Naive B cell (primary cell): ENCODE data around the gene KRTAP5-3. TPM values are rescaled to one million over a fixed set of nuclear protein-coding genes. Genes with fewer than 3 reads are reported as not detected.
"Not testable (repeated sequence)": the region's sequence is repeated elsewhere in the genome, so short reads cannot be mapped to it uniquely, and the experiment has no call there.

Experiments
- ATAC-seq, 2 donors: fragments of 150-1000 bp; cut with Tn5 transposase; 2 replicates each; pipeline ENCODE4 v1.10.0; 2021; ENCODE audit warnings: low read depth in 2 of 2, mild to moderate bottlenecking in 2 of 2, moderate library complexity in 2 of 2
- DNase-seq: peaks from one replicate; pipeline ENCODE4 v3.0.0; 2022
- H3K27ac Mint-ChIP-seq, 6 donors: one replicate each; pipeline ENCODE4 v1.8.0; 2020 to 2022; ENCODE audit warnings: mild to moderate bottlenecking in 6 of 6, mixed read lengths in 6 of 6, moderate library complexity in 5 of 6, inconsistent platforms in 2 of 6
- H3K27me3 Mint-ChIP-seq, 3 donors: one replicate each; pipeline ENCODE4 v1.8.0; 2021 to 2022; ENCODE audit warnings: mixed read lengths in 3 of 3, mild to moderate bottlenecking in 1 of 3
- H3K36me3 Mint-ChIP-seq, 2 donors: one replicate each; pipeline ENCODE4 v1.8.0; 2020 to 2022; ENCODE audit warnings: mixed read lengths in 2 of 2, inconsistent platforms in 1 of 2, mild to moderate bottlenecking in 1 of 2
- H3K4me1 Mint-ChIP-seq, 3 donors: one replicate each; pipeline ENCODE4 v1.8.0; 2020 to 2022; ENCODE audit warnings: mixed read lengths in 3 of 3, inconsistent platforms in 1 of 3, mild to moderate bottlenecking in 1 of 3, moderate library complexity in 1 of 3
- H3K4me3 Mint-ChIP-seq, 8 donors: one replicate each; pipeline ENCODE4 v1.8.0; 2020 to 2022; ENCODE audit warnings: mild to moderate bottlenecking in 8 of 8, mixed read lengths in 8 of 8, moderate library complexity in 8 of 8, inconsistent platforms in 2 of 8
- H3K9me3 Mint-ChIP-seq, 7 donors: one replicate each; pipeline ENCODE4 v1.8.0; 2020 to 2022; ENCODE audit warnings: mixed read lengths in 7 of 7, mild to moderate bottlenecking in 5 of 7, inconsistent platforms in 2 of 7, moderate library complexity in 1 of 7
- polyA plus RNA-seq, 6 donors: library from polyadenylated mRNA; unstranded; fragments of 300-500 nt; fragmentation: Illumina TruSeq; gene quantifications; one replicate each; pipeline ENCODE4 v1.2.3, GENCODE V29; 2021; ENCODE audit warnings: low read depth in 6 of 6

The KRTAP5-3 gene
- polyA plus RNA-seq, 6 donors from 2014 or later = not detected

GRCh38 chr11:1650034-1650917 is 42.0 kb upstream of the KRTAP5-3 start:
- DNase-seq (no peak), ATAC-seq (no peak)
- Mint-ChIP-seq H3K27ac (peak overlapping the region in 1 of 6 donors; percentile 89), H3K36me3 (no peaks in the 10 kb centered on the region), H3K4me1 (no peaks in the 10 kb centered on the region), H3K4me3 (no peak overlapping the region), H3K27me3 (peaks cover 17 to 26% (median 25%) of the 10 kb centered on the region in 3 donors), H3K9me3 (no peaks in the 10 kb centered on the region)

- Mint-ChIP-seq H3K4me3 (peak overlapping the region in 1 of 8 donors; percentile 60), H3K4me1 (no peaks in the 10 kb centered on the region), H3K36me3 (no peaks in the 10 kb centered on the region), H3K9me3 (no peaks in the 10 kb centered on the region), H3K27ac (no peak overlapping the region), H3K27me3 (peaks cover 9 to 27% (median 21%) of the 10 kb centered on the region in 3 donors)
- no peak for ATAC-seq
- no peak for DNase-seq
These were observed 40.6 kb upstream of the KRTAP5-3 start for GRCh38 chr11:1648653-1649420.

GRCh38 chr11:1647901-1648652 is 39.8 kb upstream of the KRTAP5-3 start:
- no peak overlapping the region for H3K27ac Mint-ChIP-seq
- no peaks in the 10 kb centered on the region for H3K36me3 Mint-ChIP-seq
- H3K9me3 Mint-ChIP-seq = no peaks in the 10 kb centered on the region
- H3K4me1 Mint-ChIP-seq = no peaks in the 10 kb centered on the region
- no peak overlapping the region for H3K4me3 Mint-ChIP-seq
- peaks cover 7 to 21% (median 18%) of the 10 kb centered on the region in 3 donors for H3K27me3 Mint-ChIP-seq
- ATAC-seq (no peak), DNase-seq (no peak)

- H3K27ac Mint-ChIP-seq, H3K4me1 Mint-ChIP-seq, DNase-seq, ATAC-seq, H3K9me3 Mint-ChIP-seq, H3K36me3 Mint-ChIP-seq, H3K4me3 Mint-ChIP-seq: not testable (repeated sequence)
- H3K27me3 Mint-ChIP-seq = peaks cover 4 to 27% (median 23%) of the 10 kb centered on the region in 3 donors
These were observed 38.3 kb upstream of the KRTAP5-3 start for GRCh38 chr11:1646540-1646939.

GRCh38 chr11:1645357-1645821 is 37.1 kb upstream of the KRTAP5-3 start:
- Mint-ChIP-seq H3K27ac (no peak overlapping the region), H3K9me3 (no peaks in the 10 kb centered on the region), H3K4me1 (no peaks in the 10 kb centered on the region), H3K27me3 (peaks cover 0 to 38% (median 28%) of the 10 kb centered on the region in 3 donors), H3K36me3 (no peaks in the 10 kb centered on the region), H3K4me3 (no peak overlapping the region)
- ATAC-seq = peak in 1 of 2 donors; percentile 21
- DNase-seq = no peak

- Mint-ChIP-seq H3K27ac (no peak overlapping the region), H3K4me3 (no peak overlapping the region), H3K9me3 (no peaks in the 10 kb centered on the region), H3K27me3 (peaks cover 5 to 45% (median 34%) of the 10 kb centered on the region in 3 donors), H3K4me1 (no peaks in the 10 kb centered on the region), H3K36me3 (no peaks in the 10 kb centered on the region)
- ATAC-seq (no peak), DNase-seq (no peak)
These were observed 36.5 kb upstream of the KRTAP5-3 start for GRCh38 chr11:1644601-1645356.

GRCh38 chr11:1643146-1643690 is 35.0 kb upstream of the KRTAP5-3 start:
- H3K4me3 Mint-ChIP-seq = no peak overlapping the region
- peak overlapping the region in 1 of 6 donors; percentile 12 for H3K27ac Mint-ChIP-seq
- no peaks in the 10 kb centered on the region for H3K36me3 Mint-ChIP-seq
- DNase-seq (no peak), ATAC-seq (no peak)
- peaks cover 9 to 59% (median 37%) of the 10 kb centered on the region in 3 donors for H3K27me3 Mint-ChIP-seq
- no peaks in the 10 kb centered on the region for H3K9me3 Mint-ChIP-seq
- no peaks in the 10 kb centered on the region for H3K4me1 Mint-ChIP-seq

- ATAC-seq (no peak), DNase-seq (no peak)
- no peak overlapping the region for H3K4me3 Mint-ChIP-seq
- no peaks in the 10 kb centered on the region for H3K4me1 Mint-ChIP-seq
- H3K27ac Mint-ChIP-seq = no peak overlapping the region
- peaks cover 9 to 60% (median 37%) of the 10 kb centered on the region in 3 donors for H3K27me3 Mint-ChIP-seq
- H3K9me3 Mint-ChIP-seq = no peaks in the 10 kb centered on the region
- no peaks in the 10 kb centered on the region for H3K36me3 Mint-ChIP-seq
These were observed 34.3 kb upstream of the KRTAP5-3 start for GRCh38 chr11:1642288-1643145.

- Mint-ChIP-seq H3K9me3 (no peaks in the 10 kb centered on the region), H3K4me3 (no peak overlapping the region), H3K27me3 (peaks cover 13 to 65% (median 41%) of the 10 kb centered on the region in 3 donors), H3K4me1 (no peaks in the 10 kb centered on the region), H3K27ac (no peak overlapping the region), H3K36me3 (no peaks in the 10 kb centered on the region)
- no peak for DNase-seq
- ATAC-seq = no peak
These were observed 32.8 kb upstream of the KRTAP5-3 start for GRCh38 chr11:1641096-1641495.

GRCh38 chr11:1640076-1640946 is 32.0 kb upstream of the KRTAP5-3 start:
- Mint-ChIP-seq H3K4me3 (no peak overlapping the region), H3K27me3 (peaks cover 13 to 65% (median 49%) of the 10 kb centered on the region in 3 donors), H3K36me3 (no peaks in the 10 kb centered on the region), H3K4me1 (no peaks in the 10 kb centered on the region), H3K27ac (peak overlapping the region in 1 of 6 donors; percentile 76), H3K9me3 (no peaks in the 10 kb centered on the region)
- no peak for ATAC-seq
- DNase-seq = no peak

GRCh38 chr11:1639666-1640065 is 31.4 kb upstream of the KRTAP5-3 start:
- no peaks in the 10 kb centered on the region for H3K9me3 Mint-ChIP-seq
- ATAC-seq (no peak), DNase-seq (no peak)
- H3K27ac Mint-ChIP-seq = peak overlapping the region in 1 of 6 donors; percentile 76
- no peak overlapping the region for H3K4me3 Mint-ChIP-seq
- no peaks in the 10 kb centered on the region for H3K4me1 Mint-ChIP-seq
- no peaks in the 10 kb centered on the region for H3K36me3 Mint-ChIP-seq
- peaks cover 13 to 65% (median 54%) of the 10 kb centered on the region in 3 donors for H3K27me3 Mint-ChIP-seq
